GM21786 (cell line): ENCODE measurements around the gene UNC13D.
"Not testable (repeated sequence)": the region's sequence is repeated elsewhere in the genome, so short reads cannot be mapped to it uniquely, and the experiment has no call there.

Experiments
- ATAC-seq: cut with Tn5 transposase; IDR thresholded peaks from one replicate; pipeline ENCODE4 v1.9.1; 2021; ENCODE audit not compliant: unreplicated experiment

The UNC13D gene

DNA sequence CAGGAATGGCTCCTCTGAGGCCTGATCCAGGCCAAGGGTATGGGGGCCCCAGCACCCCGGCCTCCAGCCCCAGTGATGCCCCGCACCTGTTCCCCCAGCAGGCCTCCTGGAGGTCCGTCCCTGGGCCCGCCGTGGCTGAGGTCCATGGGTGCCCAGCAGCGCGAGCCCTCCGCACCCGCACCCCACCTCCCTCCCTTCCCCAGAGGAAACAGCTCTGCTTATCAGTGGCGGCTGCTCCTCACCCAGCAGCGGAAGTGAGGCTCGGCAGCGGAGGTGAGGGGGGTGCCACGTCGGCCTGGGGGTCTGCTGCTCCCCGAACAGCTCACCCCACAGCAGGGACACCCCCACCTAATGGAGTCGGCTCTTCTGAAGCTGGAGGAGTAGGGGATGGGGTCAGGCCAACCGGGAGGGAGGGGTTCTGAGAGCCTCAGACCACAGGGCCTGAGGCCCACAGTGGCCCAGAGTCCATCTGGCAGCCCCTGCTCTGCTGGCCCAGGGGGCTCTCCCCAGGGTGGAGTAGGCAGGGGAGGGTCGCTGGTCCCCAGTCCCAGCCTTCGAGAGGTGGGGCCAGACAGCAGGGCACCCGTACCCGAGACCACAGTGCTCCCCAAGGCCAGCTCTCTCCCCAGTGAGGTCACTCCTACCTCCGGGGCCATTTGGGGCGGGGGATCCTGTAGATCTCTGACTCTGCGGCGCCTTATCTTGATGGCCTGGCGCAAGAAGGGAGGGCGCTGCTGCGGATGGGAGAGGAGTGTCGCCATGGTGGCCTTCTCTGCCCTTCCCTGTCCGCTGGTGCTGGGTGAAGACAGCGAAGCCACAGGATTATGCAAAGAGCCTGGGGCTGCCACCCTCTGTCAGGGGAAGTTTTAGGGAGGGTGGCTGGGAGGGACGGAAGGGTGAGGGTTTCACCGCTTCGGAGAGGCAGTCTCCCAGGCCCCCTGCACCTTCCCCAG lies at the start of gene UNC13D:
Gene UNC13D, minus strand, starts transcription at position 828 of the 953 bp plus-strand sequence. Its CDS starts 67 bp downstream, at position 761.
- no peak for ATAC-seq

DNA sequence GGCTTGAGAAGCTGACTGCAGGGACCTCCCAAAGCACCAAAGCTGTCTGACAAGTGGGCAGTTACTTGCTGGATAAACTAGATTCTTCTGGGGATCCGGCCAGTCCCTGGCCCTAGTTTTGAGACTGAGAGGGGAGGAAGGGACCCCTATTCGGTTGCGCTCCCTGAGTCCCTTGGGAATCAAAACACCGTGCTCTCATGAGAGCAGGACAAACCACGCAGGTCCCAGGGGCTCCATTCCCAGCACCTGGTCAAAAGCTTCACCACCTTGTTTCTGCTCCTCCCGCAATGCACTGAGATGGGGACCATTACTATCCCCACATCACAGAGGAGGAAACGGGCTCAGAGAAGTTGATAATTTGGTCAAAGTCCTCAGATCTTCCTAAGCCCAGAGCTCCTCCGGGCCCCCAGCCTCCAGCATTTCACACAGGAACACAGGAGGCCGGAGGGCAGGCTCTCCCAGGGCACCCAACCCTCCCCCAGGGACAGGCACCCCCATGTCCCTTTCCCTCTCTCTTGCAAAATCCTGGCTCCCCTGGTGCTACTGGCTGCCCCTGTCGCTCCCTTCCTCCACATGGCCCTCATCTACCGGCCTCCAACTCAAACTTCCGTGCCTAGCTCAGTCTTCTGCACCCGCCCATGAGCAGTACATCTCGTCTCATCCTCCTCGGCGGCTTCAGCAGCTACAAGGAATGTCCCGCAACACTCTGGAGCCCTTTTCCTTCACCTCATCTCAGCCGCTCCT lies 49.3 kb upstream of the UNC13D start:
- ATAC-seq = no peak

DNA sequence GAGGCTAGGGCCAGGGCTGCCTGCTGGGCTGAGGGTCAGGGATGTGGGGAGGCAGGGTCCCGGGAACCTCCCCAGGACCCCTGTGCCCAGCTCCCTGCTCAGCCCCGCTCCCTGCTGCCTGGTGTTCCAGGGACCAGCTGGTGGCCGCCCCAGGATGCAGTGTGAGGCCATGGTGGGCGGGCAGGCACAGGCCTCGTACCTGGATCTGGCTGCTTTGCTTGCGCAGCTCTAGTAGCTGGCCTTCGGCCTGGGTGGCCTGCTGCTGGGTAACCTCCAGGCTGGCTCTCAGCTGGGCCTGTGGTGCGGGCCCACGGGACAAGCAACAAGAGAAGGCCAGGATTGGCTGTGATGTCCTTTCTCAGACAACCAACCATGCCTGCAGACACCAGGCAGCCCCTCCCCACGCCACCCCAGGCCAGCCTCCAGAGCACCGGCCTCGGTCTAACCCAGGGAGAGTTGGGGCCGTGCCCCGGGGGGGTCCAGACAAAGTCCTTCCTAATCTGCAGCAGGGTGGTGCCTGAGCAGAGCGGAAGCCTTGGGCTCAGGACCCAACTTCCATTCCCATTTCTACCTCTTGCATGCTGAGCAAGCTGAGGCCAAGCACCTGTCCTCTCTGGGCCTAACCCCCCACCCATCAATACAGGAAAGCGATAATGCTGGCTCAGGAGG lies 48.5 kb upstream of the UNC13D start:
- ATAC-seq = no peak

DNA sequence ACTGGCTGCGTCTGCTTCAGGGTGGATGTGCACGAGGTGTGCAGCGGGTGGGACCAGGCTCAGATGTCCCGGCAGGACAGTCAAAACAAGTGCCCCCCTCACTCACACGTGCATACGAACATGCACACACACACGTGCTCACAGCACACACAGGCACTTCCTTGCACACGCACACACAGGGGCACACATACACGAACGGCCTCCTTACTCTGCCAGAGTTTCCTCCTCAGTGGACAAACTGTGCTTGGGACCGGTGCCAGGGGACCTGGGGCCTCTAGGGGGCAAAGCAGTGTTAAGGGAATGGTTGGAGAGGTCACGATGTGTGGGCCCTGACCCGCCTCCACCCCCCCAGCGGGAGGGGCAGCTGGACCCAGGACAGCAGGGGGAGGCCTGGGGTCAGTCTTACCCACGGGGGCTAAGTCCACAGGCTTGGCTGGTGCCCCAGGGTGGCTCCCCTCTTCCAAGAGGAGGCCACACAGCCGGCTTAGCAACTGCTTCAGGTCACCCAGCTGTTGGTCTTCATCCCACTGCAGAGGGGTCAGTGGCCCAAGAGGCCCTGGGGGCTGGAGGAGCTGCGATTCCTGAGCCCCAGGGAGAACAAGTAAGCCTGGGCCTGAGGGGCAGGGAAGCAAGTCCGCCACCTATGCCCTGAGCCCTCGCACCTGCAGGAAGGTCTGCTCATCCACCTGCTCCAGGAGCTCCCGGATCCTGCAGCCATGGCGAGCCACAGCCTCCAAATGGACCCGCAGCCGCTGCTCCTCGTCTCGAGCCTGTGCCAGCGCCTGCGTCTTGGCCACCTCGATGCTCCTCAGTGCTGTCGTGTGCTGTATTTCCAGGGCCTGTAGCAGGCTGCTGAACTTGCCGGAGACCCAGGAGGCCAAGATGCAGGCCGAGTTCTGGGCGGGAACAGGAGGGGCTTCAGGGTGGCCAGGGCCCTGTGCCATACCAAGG lies 47.7 kb upstream of the UNC13D start:
- ATAC-seq = no peak

DNA sequence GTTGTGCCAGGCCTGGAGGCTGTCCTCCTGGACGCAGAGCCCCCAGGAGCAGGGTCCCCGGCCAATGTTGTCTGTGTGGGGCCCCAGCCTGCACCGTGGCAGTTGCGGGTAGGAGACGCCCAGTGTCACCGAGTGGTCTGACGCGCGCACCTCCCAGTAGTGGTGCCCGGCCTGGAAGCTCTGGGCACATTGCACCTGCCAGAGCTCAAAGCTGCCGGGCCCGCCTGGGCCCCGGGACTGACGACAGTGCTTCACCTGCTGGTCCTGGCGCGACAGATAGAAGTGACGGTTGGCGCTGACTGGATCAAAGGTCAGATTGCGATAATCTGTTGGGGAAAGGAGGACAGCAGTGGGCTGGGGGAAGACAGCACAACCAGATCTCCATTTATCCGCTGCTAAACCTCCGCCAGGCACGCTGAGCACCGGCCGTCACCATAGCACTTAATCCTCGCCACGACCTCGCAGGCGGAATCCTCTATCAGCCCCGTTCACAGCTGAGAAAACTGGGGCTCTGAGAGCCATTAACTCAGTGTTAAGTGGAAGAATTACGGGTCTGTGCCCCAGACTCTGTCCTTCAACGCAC lies 46.9 kb upstream of the UNC13D start:
- no peak for ATAC-seq

DNA sequence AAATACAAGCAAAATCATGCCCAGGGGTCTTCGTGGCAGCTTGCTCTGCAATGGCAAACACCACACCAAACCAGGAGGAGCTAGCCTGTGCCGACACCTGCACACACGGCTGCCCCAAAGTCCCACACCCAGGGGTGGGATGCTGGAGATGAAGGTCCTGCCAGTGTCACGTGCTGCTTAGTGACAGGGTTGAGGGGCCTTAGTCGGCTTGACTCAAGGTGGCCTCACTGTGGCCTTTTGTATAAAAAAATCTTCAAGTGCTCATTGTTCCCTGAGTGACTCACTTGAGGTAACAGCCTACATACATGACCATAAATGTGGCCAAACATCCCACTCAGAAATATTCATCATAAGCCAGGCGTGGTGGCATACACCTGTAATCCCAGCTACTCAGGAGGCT lies 45.2 kb upstream of the UNC13D start:
- no peak for ATAC-seq

DNA sequence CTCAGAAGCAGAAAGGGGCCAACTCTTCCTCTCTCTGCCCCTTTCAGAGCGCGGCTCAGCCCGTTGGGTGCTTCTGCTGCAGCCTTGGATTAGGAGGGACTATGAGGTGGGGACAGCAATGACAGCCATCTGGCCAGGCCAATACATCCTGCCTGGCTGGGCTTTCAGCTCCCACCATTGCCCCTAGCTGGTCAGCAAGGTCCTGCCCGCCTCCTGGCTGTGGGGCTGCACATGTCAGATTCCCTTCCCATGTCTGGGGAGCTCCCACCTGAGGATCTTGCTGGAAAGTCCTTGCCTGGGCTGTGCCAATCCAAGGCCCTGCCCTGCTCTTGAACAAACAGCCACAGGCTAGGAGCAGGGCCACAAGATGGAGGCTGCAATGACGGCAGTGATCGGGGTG lies 44.3 kb upstream of the UNC13D start:
- ATAC-seq = no peak

DNA sequence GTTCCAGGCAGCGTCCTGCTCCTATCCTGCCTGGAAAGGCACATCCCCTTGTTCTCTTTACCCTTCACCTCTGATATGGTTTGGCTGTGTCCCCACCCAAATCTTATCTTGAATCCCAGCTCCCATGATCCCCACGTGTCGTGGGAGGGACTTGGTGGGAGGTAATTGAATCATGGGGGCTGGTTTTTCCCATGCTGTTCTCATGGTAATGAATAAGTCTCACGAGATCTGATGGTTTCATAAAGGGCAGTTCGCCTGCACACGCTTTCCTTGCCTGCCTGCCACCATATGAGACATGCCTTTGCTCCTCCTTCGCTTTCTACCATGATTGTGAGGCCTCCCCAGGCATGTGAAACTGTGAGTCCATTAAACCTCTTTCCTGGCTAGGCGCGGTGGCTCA lies 41.7 kb upstream of the UNC13D start:
- not testable (repeated sequence) for ATAC-seq

DNA sequence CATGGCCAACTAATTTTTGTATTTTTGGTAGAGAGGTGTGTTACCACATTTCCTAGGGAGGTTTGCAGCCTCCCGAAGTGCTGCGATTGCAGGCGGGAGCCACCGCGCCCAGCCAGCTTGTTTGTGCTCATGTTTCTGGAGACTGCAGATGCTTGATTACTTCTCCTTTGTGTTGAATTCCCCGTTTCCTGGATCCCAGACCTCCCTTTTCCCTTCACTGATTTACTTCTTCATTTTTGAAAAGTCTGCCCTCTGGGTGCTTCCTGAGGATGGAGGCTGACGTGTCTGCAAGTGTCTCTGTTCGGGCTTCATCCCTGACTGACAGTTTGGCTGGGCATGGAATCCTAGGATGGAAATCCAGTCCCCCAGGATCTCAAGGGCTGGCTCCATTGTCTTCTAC lies 41.2 kb upstream of the UNC13D start:
- no peak for ATAC-seq

DNA sequence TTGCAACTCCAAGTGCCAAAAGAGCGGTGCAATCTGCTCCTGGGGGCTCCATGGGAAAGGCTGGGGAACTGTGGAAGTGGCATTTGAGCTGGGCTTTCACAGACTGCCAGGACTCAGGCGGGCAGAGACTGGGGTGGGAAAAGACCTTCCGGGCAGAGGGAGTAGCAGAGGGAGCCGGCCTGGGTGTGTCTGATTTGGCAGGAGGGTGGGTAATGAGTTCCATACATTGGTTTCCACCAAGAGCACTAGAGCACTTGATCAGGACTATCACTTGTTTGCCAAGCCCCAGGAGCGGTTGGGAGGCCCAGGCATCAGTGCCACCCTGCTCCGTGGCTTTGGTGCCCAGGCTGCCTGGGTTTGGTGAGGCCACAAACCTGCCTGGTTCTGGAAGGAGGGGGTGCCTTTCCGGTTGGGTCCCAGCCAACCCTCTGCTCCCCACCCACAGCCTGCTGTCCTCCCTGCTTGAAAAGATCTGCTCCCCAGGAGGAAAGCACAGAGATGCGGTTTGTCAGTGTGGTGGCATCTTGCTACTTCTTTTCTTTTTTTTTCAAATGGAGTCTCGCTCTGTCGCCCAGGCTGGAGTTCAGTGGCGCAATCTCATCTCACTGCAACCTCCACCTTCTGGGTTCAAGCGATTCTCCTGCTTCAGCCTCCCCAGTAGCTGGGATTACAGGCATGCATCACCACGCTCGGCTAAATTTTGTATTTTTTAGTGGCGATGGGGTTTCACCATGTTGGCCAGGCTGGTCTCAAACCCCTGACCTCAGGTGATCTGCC lies 37.7 kb upstream of the UNC13D start:
- no peak for ATAC-seq

DNA sequence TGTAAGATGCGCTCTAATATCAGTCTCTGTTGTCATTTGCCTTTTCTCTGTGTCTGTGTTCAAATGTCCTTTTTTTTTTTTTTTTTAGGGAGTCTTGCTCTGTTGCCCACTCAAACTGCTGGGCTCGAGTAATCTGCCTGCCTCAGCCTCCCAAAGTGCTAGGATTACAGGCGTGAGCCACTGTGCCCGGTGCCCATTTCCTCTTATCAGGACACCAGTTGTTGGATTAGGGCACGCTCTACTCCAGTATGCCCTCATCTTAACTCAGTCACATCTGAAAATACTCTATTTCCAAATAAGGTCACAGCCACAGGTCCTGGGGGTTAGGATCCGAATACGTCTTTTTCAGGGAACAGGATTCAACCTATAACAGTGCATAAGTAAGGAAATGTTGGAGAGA lies 36.1 kb upstream of the UNC13D start:
- ATAC-seq = no peak

DNA sequence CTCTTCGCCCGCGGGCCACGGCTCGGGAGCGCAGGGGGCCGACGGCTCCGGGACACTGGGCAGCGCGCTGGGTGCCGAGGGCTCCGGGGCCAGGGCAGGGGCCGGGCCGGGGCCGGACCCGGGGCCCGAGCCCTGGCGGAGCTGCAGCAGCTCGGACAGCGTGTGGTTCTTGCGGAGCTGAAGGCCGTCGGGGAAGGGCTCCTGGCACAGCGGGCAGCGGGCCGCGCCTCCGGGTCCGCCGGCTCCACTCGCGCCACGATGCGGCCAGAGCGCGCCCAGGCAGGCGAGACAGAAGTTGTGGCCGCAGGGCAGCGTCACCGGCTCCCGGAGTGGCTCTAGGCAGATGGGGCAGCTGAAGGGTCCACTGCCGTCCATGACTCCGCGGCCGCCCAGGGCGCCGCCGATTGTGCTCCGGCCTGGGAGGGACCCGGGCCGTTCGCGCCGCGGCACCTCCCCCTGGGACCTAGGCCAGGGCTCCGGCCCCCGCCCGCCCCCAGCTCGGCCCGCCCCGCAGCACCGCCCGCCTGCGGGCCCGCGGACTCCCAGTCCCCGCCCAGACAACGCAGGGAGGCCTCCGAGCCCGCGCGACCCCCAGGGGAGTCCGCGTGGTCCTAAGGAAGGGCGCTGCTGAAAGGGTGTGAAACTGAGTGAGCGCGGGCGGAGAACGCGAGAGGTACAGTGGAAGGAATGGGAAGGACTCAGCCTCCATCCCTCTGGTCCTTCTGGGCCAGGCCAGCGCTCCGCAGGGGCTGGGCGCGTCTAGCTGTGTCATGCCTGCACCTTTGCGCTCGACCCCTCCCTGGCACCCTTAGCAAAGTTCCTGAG lies 34.2 kb upstream of the UNC13D start, which contains the start of gene TRIM47:
Gene TRIM47, minus strand, starts transcription at position 408 of the 825 bp plus-strand sequence. Its CDS starts 33 bp downstream, at position 375.
- ATAC-seq = no peak

DNA sequence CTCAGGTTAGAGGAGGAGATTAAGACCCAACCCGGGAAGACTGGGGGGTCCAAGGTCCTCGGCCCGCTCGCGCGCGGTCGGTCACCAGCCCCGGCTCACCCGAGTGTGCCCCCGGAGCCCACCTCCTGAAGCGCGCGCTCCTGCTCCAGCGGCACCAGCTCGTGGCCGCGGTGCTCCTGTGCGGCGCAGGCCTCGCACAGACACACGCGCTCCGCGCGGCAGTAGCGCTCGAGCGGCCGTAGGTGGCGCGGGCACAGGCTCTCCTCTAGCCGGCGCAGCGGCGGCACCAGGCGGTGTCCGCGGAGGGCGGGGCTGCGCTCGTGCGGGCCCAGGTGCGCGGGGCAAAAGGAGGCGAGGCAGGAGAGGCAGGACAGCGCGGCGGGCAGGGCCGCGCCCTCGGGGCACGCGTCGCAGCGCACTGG lies 33.6 kb upstream of the UNC13D start:
- ATAC-seq = no peak

DNA sequence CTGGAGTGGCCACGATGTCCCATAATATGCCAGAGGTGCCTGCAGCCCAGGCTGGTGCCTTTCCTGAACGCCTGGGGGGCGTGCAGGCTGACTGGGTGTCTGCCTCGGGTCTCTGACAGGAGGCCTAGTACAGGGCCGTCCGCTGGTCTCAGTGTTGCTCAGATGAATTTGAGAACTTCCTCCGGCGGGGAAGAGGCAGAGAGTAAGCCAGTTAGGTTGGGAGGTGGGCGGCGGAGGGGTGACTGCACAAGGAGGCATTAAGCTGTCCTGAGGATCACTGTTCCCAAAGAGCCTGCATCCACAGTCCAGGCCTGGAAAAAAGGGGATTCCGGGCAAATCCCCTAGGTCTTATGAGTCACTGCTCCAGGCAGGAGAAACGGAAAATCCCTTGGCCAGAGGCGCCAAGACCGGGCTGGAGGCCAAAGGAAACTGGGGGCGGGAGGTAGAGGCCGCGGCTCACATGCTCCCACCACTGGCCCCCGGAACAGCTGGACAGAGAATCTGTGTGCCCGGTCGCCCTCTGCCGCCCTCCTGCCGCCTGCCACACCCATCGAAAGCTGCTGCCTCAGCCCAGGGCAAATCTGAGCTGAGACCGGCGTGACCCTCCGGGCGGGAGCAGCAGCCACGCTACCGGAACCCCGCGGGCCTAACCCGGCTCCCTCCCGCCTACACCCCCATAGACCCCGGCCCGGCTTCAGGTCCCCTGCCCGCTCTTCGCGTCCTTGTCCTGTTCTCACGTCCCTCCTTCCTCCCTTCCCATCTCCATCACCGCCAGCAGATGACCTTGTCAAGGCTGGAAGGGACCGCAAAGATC lies 32.9 kb upstream of the UNC13D start:
- ATAC-seq = no peak

DNA sequence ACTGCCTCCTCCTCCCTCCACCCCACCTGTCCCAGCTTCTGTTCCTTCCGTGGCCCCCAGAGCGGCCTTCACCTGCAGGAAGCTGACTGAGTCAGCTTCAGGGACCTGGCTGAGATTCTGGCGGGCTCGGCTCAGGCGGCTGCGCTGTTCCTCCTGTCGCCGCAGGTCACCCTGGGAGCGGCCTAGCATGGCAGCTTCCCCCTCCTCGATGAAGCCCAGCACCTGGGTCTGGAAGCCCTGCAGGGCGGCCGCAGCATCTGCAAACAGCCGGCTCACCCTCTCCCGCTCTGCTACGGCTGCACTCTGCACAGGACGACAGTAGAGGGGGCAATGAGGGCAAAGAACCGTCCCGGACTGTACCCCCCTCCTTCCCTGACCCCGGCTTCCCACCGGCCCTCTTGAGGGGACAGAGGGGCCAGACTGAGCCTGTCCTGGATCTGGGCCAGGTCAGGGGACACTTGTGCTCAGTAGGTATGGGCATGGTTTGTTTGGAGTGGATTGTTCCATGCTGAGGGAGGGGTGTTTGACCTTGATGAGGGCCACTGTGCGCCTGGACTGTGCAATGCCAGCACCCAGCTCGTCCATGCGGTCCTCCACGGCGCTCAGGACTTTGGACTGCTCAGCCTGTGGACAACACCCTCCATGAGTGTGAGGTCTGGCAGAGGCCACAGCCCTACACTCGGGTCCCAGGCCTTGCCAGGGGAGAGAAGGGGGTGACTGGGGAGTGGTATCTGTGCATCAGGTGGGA lies 32.2 kb upstream of the UNC13D start:
- ATAC-seq = no peak

DNA sequence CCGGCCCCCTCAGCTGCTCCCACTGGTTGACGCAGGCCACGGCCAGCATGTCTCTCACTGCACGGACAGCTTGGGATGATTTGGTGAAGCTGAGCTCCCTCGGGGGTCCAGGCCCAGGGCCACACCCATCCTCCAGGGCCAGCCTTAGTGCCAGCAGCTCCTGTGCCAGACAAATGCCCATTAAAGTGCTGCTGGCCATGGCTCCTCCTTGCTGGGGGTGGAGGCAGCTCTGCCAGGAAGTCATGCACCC lies 31.7 kb upstream of the UNC13D start:
- ATAC-seq = no peak
